Stimulated activated effector memory CD8-positive, alpha-beta T cell treated with anti-CD3 and anti-CD28 coated beads, Interleukin-12 subunit alpha, Interleukin-12 subunit beta, amount 100 ng/mL, for 72 hours (primary cell): ENCODE measurements around the gene CFAP97D2.

ENCODE experiments used
- ATAC-seq: fragments of 150-1000 bp; cut with Tn5 transposase; 2 replicates; pipeline ENCODE4 v1.10.0; 2021
- DNase-seq, 2 donors: peaks; one replicate each; pipeline ENCODE4 v3.0.0; 2021 to 2022; ENCODE audit warnings: low spot score in 2 of 2
- H3K27ac Mint-ChIP-seq: one replicate; pipeline ENCODE4 v1.8.0; 2022; ENCODE audit warnings: mild to moderate bottlenecking, mixed read lengths
- H3K36me3 Mint-ChIP-seq: one replicate; pipeline ENCODE4 v1.8.0; 2022; ENCODE audit warnings: mild to moderate bottlenecking, mixed read lengths
- H3K4me1 Mint-ChIP-seq: one replicate; pipeline ENCODE4 v1.8.0; 2022; ENCODE audit warnings: mixed read lengths
- H3K4me3 Mint-ChIP-seq: one replicate; pipeline ENCODE4 v1.8.0; 2022; ENCODE audit warnings: mild to moderate bottlenecking, mixed read lengths
- H3K9me3 Mint-ChIP-seq: one replicate; pipeline ENCODE4 v1.8.0; 2022; ENCODE audit warnings: mixed read lengths

The CFAP97D2 gene

GRCh38 chr13:114268344-114269280, 89.6 kb downstream of the CFAP97D2 start:
- peak; percentile 85 for ATAC-seq
- peaks cover 87% of the 10 kb centered on the region for H3K36me3 Mint-ChIP-seq

GRCh38 chr13:114269281-114269770, 90.3 kb downstream of the CFAP97D2 start:
- peak; percentile 73 for ATAC-seq

More at GRCh38 chr13:114268344-114269280, 89.6 kb downstream of the CFAP97D2 start:
- Mint-ChIP-seq H3K4me3 (peak overlapping the region; percentile 44), H3K27ac (peak overlapping the region; percentile 79), H3K9me3 (no peaks in the 10 kb centered on the region), H3K4me1 (peaks cover 41% of the 10 kb centered on the region)
- no peak for DNase-seq

More at GRCh38 chr13:114269281-114269770, 90.3 kb downstream of the CFAP97D2 start:
- H3K36me3 Mint-ChIP-seq: peaks cover 87% of the 10 kb centered on the region
- H3K9me3 Mint-ChIP-seq: no peaks in the 10 kb centered on the region
- peak overlapping the region; percentile 79 for H3K27ac Mint-ChIP-seq
- H3K4me3 Mint-ChIP-seq: peak overlapping the region; percentile 44
- H3K4me1 Mint-ChIP-seq: peaks cover 36% of the 10 kb centered on the region
- no peak for DNase-seq
